ENCODE data around the gene IFNAR1. TPM values are rescaled to one million over a fixed set of nuclear protein-coding genes. Genes with fewer than 3 reads are reported as not detected.

The IFNAR1 gene
- total and polyA plus RNA-seq, 2 of the 4 experiments (the other 2 are of a cell fraction), result 7.8 to 9.9 TPM

DNA sequence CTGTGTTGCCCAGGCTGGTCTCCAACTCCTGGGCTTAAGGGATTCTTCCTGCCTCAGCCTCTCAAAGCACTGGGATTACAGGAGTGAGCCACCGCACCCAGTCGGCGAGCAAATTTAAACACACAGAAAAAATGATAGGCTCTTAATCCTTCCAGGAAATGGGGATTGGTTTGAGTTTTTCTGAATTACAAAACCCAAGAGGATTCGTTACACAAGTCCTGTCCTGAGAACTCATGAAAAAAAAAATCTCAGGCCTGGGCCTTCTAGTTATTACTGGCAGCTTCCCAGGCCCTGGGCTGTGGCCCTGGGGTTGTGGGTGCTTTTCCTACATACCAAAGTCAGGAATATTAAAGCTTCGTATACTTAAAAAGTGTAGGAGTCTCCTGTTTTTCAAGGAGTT, 72.2 kb downstream of the IFNAR1 start:
- TF ChIP-seq RFX5 (IDR thresholded peaks at IDR 0.05; ENCODE audit: low read depth, low read length) (0 out of 2 replicates have a peak, but pooled peaks have one; percentile 20), NFE2L2 (IDR thresholded peaks at IDR 0.05; ENCODE audit: low read depth, low read length) (no peak), SMC3 (IDR thresholded peaks at IDR 0.05; ENCODE audit: low read depth, low read length) (no peak), CEBPB (IDR thresholded peaks at IDR 0.05; ENCODE audit: low read depth, low read length) (0 out of 2 replicates have a peak, but pooled peaks have one; percentile 36)
- CTCF ChIA-PET, result interaction anchor here (0.6 kb wide), 1 partner anchor 209 kb away, joined by 3 read pairs; no protein-coding TSS in a partner anchor
- no peak overlapping the region for H3K18ac ChIP-seq (ENCODE audit: low read depth, low read length)
- H2BK15ac ChIP-seq (ENCODE audit: low read depth, low read length), result no peak overlapping the region
- H2BK120ac ChIP-seq (ENCODE audit: low read depth, low read length), result no peak overlapping the region
- WGBS, 2 experiments (ENCODE audit: extremely low coverage in 2 of 2, insufficient read length in 1 of 2), result no CpG with 5 or more reads among the region's 5 CpGs
- ATAC-seq (ENCODE audit: low read depth) (peak; percentile 27), DNase-seq (peak; percentile 82)
- no peak overlapping the region for H4K91ac ChIP-seq (ENCODE audit: insufficient read depth, low read depth, low read length)
- no peaks in the 10 kb centered on the region; the same call in 1 of the 2 replicates for H3K9me1 ChIP-seq (ENCODE audit: insufficient read depth, low read length)
- H3K9me3 ChIP-seq (ENCODE audit: control insufficient read depth, insufficient read depth, low read length), result no peaks in the 10 kb centered on the region
- peaks cover 10% of the 10 kb centered on the region for H3K4me1 ChIP-seq (ENCODE audit: control insufficient read depth, insufficient read depth, low read length)
- no peak overlapping the region for H2BK20ac ChIP-seq (ENCODE audit: low read depth, low read length)
- H3K4ac ChIP-seq (ENCODE audit: low read depth, low read length), result no peak overlapping the region
- H3K23ac ChIP-seq (ENCODE audit: low read depth, low read length), result no peak overlapping the region
- no TSS peak for BruUV-seq (replicated peaks)
- POLR2A ChIA-PET (ENCODE audit: unreplicated experiment), result interaction anchor here (0.7 kb wide), 1 partner anchor 20 kb away, joined by 11 read pairs; no protein-coding TSS in a partner anchor
- no peak overlapping the region for H3K4me2 ChIP-seq (ENCODE audit: low read depth, low read length)
- no peak overlapping the region for H2AK9ac ChIP-seq (replicated peaks; ENCODE audit: low read depth, low read length, poor library complexity)
- intact Hi-C loops (cut with micrococcal nuclease) (no loop called here), dilution Hi-C loops (cut with HindIII; ENCODE audit: low sequenced_read_pairs, unreplicated experiment) (no loop called here), in situ Hi-C loops (cut with MboI; ENCODE audit: low sequenced_read_pairs) (no loop called here)
- no peaks in the 10 kb centered on the region for H3K27me3 ChIP-seq (ENCODE audit: control insufficient read depth, insufficient read depth, low read length)
- H4K20me1 ChIP-seq (ENCODE audit: insufficient read depth, low read length), result no peaks in the 10 kb centered on the region
- no peak overlapping the region for H3K27ac ChIP-seq (ENCODE audit: insufficient read depth, low read length)
- H2AFZ ChIP-seq (replicated peaks; ENCODE audit: low read length, poor library complexity), result no peak overlapping the region
- H2AK5ac ChIP-seq (ENCODE audit: low read depth, low read length), result no peak overlapping the region
- no peak overlapping the region for H3K56ac ChIP-seq (ENCODE audit: extremely low read depth, insufficient read depth, low read length)
- no peak overlapping the region for H4K5ac ChIP-seq (ENCODE audit: low read depth, low read length)
- H2BK5ac ChIP-seq (ENCODE audit: low read depth, low read length, poor library complexity, severe bottlenecking), result no peak overlapping the region
- no peak overlapping the region for H3K9ac ChIP-seq (ENCODE audit: low read depth, low read length)
- no peak overlapping the region for H4K8ac ChIP-seq (ENCODE audit: low read depth in 2 of 2, low read length in 2 of 2)
- no peaks in the 10 kb centered on the region for H3K79me1 ChIP-seq (ENCODE audit: low read depth in 1 of 2, low read length in 2 of 2)
- H3K36me3 ChIP-seq (ENCODE audit: control insufficient read depth, insufficient read depth, low read length), result no peaks in the 10 kb centered on the region
- H3K14ac ChIP-seq (replicated peaks; ENCODE audit: low read depth, low read length), result no peak overlapping the region
- no peak overlapping the region for H3K4me3 ChIP-seq (ENCODE audit: insufficient read depth, low read depth, low read length)

Measured in IMR-90 (cell line).